Uterus (tissue), 2 donors: Measurements from ENCODE around the gene EFEMP1.
"Not testable (repeated sequence)": the region's sequence is repeated elsewhere in the genome, so short reads cannot be mapped to it uniquely, and the experiment has no call there.

ENCODE experiments used
- POLR2A ChIP-seq, 2 donors: fragments of 450-650 bp; IDR thresholded peaks; one replicate each; pipeline ENCODE4 v1.6.1; 2016; ENCODE audit warnings: antibody characterized with exemption in 2 of 2, mild to moderate bottlenecking in 1 of 2, moderate library complexity in 1 of 2
- TF ChIP-seq, protein P1 (sequence below), 4 experiments: fragments of 200-600 bp in 2 of 4; fragments of 450-650 bp in 2 of 4; sonication (generic) in 2 of 4; IDR thresholded peaks; one replicate each; pipeline ENCODE4 v1.5.1; 2016 to 2019; ENCODE audit warnings: antibody characterized with exemption in 4 of 4, mild to moderate bottlenecking in 2 of 4, moderate library complexity in 1 of 4

DNA sequence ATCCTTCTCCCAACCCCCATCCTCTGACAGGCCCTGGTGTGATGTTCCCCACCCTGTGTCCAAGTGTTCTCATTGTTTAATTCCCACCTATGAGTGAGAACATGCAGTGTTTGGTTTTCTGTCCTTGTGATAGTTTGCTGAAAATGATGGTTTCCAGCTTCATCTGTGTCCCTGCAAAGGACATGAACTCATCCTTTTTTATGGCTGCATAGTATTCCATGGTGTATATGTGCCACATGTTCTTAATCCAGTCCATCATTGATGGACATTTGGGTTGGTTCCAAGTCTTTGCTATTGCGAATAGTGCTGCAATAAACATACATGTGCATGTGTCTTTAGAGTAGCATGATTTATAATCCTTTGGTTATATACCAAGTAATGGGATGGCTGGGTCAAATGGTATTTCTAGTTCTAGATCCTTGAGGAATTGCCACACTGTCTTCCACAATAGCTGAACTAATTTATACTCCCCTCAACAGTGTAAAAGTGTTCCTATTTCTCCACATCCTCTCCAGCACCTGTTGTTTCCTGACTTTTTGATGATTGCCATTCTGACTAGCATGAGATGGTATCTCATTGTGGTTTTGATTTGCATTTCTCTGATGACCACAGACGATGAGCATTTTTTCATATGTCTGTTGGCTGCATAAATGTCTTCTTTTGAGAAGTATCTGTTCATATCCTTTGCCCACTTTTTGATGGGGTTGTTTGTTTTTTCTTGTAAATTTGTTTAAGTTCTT, 91.7 kb downstream of the EFEMP1 start:
- TF ChIP-seq, protein P1, sequence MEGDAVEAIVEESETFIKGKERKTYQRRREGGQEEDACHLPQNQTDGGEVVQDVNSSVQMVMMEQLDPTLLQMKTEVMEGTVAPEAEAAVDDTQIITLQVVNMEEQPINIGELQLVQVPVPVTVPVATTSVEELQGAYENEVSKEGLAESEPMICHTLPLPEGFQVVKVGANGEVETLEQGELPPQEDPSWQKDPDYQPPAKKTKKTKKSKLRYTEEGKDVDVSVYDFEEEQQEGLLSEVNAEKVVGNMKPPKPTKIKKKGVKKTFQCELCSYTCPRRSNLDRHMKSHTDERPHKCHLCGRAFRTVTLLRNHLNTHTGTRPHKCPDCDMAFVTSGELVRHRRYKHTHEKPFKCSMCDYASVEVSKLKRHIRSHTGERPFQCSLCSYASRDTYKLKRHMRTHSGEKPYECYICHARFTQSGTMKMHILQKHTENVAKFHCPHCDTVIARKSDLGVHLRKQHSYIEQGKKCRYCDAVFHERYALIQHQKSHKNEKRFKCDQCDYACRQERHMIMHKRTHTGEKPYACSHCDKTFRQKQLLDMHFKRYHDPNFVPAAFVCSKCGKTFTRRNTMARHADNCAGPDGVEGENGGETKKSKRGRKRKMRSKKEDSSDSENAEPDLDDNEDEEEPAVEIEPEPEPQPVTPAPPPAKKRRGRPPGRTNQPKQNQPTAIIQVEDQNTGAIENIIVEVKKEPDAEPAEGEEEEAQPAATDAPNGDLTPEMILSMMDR (IDR thresholded peaks at IDR 0.05): not testable (repeated sequence)
- TF ChIP-seq POLR2A (IDR thresholded peaks at IDR 0.05): not testable (repeated sequence)
